ENCODE data around the gene PHLPP1.
A peak's percentile ranks its signal among the peaks of the same experiment; 100 is the strongest.

Gene PHLPP1

GRCh38 chr18:62723666-62724281, 8.4 kb downstream of the PHLPP1 start:
- Histone ChIP-seq H3K4me1 (ENCODE audit: control insufficient read depth in 1 of 2, insufficient read depth in 1 of 2, low read depth in 1 of 2, low read length in 1 of 2) (peaks cover 0 to 4% of the 10 kb centered on the region in 2 experiments), H3K27ac (no peak overlapping the region), H3K27me3 (no peaks in the 10 kb centered on the region), H3K4me3 (ENCODE audit: low read depth in 1 of 2, low read length in 1 of 2) (no peak overlapping the region), H3K9me3 (no peaks in the 10 kb centered on the region), H3K36me3 (no peaks in the 10 kb centered on the region)
- TF ChIP-seq CTCF (IDR thresholded peaks at IDR 0.05) = no peak

GRCh38 chr18:62725896-62726295, 10.6 kb downstream of the PHLPP1 start:
- no peak overlapping the region for H3K27ac ChIP-seq
- H3K4me3 ChIP-seq (ENCODE audit: low read depth in 1 of 2, low read length in 1 of 2) = no peak overlapping the region
- H3K4me1 ChIP-seq (ENCODE audit: control insufficient read depth in 1 of 2, insufficient read depth in 1 of 2, low read depth in 1 of 2, low read length in 1 of 2) = peaks cover 14% of the 10 kb centered on the region in 2 experiments
- H3K9me3 ChIP-seq = no peaks in the 10 kb centered on the region
- no peaks in the 10 kb centered on the region for H3K36me3 ChIP-seq
- no peaks in the 10 kb centered on the region for H3K27me3 ChIP-seq
- no peak for TF ChIP-seq CTCF (IDR thresholded peaks at IDR 0.05)

DNA sequence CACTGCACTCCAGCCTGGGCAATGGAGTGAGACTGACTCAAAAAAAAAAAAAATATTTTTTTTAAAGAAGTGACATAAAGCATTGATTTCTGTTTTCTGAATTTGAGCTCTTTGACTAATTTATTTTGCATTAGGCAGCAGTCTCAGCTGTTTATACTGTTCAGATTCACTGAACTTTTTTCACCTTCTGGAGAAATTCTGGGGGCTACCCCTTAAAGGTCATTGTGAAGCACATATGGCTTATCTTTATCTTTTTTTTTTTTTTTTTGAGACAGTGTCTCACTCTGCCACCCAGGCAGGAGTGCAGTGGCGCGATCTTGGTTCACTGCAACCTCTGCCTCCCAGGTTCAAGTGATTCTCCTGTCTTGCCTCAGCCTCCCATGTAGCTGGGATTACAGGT, 12.9 kb downstream of the PHLPP1 start:
- no peak for TF ChIP-seq CTCF (IDR thresholded peaks at IDR 0.05)
- Histone ChIP-seq H3K27ac (no peak overlapping the region), H3K27me3 (no peaks in the 10 kb centered on the region), H3K4me1 (ENCODE audit: control insufficient read depth in 1 of 2, insufficient read depth in 1 of 2, low read depth in 1 of 2, low read length in 1 of 2) (peaks cover 23 to 36% of the 10 kb centered on the region in 2 experiments), H3K9me3 (no peaks in the 10 kb centered on the region), H3K4me3 (ENCODE audit: low read depth in 1 of 2, low read length in 1 of 2) (no peak overlapping the region), H3K36me3 (no peaks in the 10 kb centered on the region)

DNA sequence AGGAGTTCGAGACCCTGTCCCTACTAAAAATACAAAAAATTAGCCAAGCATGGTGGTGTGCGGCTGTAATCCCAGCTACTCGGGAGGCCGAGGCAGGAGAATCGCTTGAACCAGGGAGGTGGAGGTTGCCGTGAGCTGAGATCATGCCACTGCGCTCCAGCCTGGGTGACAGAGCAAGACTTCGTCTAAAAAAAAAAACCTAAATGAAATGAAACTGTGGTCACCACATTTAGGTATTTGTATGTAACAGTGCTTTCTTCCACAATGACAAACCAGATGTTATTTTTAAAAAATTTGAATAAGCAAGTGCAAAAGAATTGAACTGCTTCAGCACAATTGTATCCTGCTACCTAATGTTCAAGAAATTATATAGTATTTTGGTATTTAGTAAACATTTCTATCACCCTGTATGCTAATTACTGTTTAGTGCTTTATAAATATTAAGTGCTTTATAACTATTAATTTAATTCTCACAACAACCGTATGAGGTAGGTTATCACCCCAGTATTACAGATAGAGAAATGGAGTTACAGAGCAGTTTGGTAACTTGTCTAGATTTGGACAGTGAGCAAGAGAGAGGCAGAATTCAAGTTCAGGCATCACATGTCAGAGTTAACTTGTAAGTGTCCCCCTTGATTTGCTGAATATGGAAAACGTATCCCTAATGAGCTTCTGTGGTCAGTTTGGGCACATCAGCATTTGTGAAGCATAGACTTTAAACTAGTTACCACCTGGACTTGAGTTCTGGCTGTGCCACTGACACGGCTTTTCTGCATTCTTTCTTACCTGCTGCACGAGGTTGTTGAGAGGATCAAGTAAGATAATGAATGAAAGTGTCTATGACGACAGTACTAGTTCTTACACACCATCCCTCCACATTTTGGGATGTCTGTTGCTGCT, 14.4 kb downstream of the PHLPP1 start:
- no peaks in the 10 kb centered on the region for H3K27me3 ChIP-seq
- no peaks in the 10 kb centered on the region for H3K36me3 ChIP-seq
- no peak overlapping the region for H3K4me3 ChIP-seq (ENCODE audit: low read depth in 1 of 2, low read length in 1 of 2)
- no peak overlapping the region for H3K27ac ChIP-seq
- no peak for TF ChIP-seq CTCF (IDR thresholded peaks at IDR 0.05)
- H3K4me1 ChIP-seq (ENCODE audit: control insufficient read depth in 1 of 2, insufficient read depth in 1 of 2, low read depth in 1 of 2, low read length in 1 of 2) = peaks cover 23 to 38% of the 10 kb centered on the region in 2 experiments
- H3K9me3 ChIP-seq = no peaks in the 10 kb centered on the region

DNA sequence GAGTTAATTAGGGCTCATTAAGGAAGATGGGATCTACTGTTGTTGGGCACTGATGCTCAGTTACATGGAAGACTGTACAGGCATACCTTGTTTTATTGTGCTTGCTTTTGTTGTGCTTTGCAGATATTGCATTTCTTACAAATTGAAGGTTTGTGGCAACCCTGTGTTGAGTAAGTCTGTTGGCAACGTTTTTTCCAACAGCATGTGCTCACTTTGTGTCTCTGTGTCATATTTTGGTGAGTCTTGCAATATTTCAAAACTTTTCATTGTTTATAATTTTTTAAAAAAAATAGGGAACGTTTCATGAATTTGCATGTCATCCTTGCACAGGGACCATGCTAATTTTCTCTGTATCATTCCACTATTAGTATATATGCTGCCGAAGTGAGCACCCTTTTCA, 15.6 kb downstream of the PHLPP1 start:
- Histone ChIP-seq H3K4me3 (ENCODE audit: low read depth in 1 of 2, low read length in 1 of 2) (no peak overlapping the region), H3K36me3 (no peaks in the 10 kb centered on the region), H3K27me3 (no peaks in the 10 kb centered on the region), H3K27ac (peak overlapping the region; percentile 64), H3K9me3 (no peaks in the 10 kb centered on the region), H3K4me1 (ENCODE audit: control insufficient read depth in 1 of 2, insufficient read depth in 1 of 2, low read depth in 1 of 2, low read length in 1 of 2) (peaks cover 23 to 38% of the 10 kb centered on the region in 2 experiments)
- no peak for TF ChIP-seq CTCF (IDR thresholded peaks at IDR 0.05)

All from neutrophil (primary cell).